Measurements from ENCODE around the gene SLC5A3. TPM values are rescaled to one million over a fixed set of nuclear protein-coding genes. Genes with fewer than 3 reads are reported as not detected.

Gene SLC5A3
- total RNA-seq, 1 experiment from 2014 or later: 15.1 TPM

DNA sequence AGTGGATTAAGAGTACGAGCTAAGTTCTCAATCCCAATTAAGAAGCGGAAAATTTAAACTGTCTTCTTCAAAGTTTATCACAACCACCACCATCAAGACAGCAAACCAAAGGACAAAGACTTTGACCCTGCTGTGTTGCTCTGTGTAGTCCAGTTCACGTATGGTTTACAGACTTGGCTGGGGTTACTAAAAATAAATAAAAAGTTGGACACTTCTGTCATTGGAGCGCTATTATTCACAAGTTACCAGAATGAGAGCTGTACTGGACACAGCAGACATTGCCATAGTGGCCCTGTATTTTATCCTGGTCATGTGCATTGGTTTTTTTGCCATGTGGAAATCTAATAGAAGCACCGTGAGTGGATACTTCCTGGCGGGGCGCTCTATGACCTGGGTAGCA is 21.6 kb downstream of the SLC5A3 start:
- H3K9me3 ChIP-seq (replicated peaks): no peaks in the 10 kb centered on the region
- no peak for DNase-seq (ENCODE audit: low read depth in 1 of 2, low spot score in 2 of 2)
- H3K4me1 ChIP-seq (replicated peaks): peaks cover 10% of the 10 kb centered on the region
- no peak overlapping the region for H3K27ac ChIP-seq
- H3K27me3 ChIP-seq (replicated peaks): no peaks in the 10 kb centered on the region
- H3K36me3 ChIP-seq: peaks cover 28% of the 10 kb centered on the region
- H3K4me3 ChIP-seq: no peak overlapping the region

- Histone ChIP-seq H3K4me3 (no peak overlapping the region), H3K36me3 (peaks cover 35% of the 10 kb centered on the region), H3K27me3 (replicated peaks) (no peaks in the 10 kb centered on the region), H3K27ac (no peak overlapping the region), H3K9me3 (replicated peaks) (no peaks in the 10 kb centered on the region), H3K4me1 (replicated peaks) (peaks cover 11% of the 10 kb centered on the region)
- DNase-seq (ENCODE audit: low read depth in 1 of 2, low spot score in 2 of 2): no peak
Observed at GRCh38 chr21:34097442-34097841, 24.1 kb downstream of the SLC5A3 start.

GRCh38 chr21:34100337-34100736 is 27.0 kb downstream of the SLC5A3 start:
- H3K27me3 ChIP-seq (replicated peaks): no peaks in the 10 kb centered on the region
- no peak overlapping the region for H3K4me3 ChIP-seq
- no peak overlapping the region for H3K27ac ChIP-seq
- no peaks in the 10 kb centered on the region for H3K9me3 ChIP-seq (replicated peaks)
- H3K4me1 ChIP-seq (replicated peaks): peaks cover 8% of the 10 kb centered on the region
- peaks cover 46% of the 10 kb centered on the region for H3K36me3 ChIP-seq
- no peak for DNase-seq (ENCODE audit: low read depth in 1 of 2, low spot score in 2 of 2)

DNA sequence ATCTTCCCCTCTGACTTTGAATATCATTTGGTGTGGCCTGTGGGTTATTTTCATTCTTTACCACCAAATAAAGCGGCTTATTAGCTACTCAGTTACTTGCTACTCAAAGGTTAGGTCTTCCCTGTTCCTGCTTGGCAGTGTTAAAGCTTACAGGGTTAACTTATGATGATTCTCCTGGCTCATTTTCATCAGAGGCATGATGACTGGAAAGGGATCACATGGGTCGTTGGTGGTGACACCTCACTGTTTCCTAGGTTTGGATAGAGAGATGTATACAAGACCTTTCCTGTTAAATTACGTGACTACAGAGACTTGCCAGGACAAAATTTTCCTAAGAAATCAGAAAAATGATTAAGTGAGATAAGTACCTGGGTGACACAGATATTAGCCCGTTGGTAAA is 27.4 kb downstream of the SLC5A3 start:
- H3K9me3 ChIP-seq (replicated peaks): no peaks in the 10 kb centered on the region
- H3K27me3 ChIP-seq (replicated peaks): no peaks in the 10 kb centered on the region
- H3K4me3 ChIP-seq: no peak overlapping the region
- peaks cover 41% of the 10 kb centered on the region for H3K36me3 ChIP-seq
- DNase-seq (ENCODE audit: low read depth in 1 of 2, low spot score in 2 of 2): no peak
- no peak overlapping the region for H3K27ac ChIP-seq
- peaks cover 8% of the 10 kb centered on the region for H3K4me1 ChIP-seq (replicated peaks)

GRCh38 chr21:34105947-34106541 is 32.7 kb downstream of the SLC5A3 start:
- Histone ChIP-seq H3K36me3 (peaks cover 20% of the 10 kb centered on the region), H3K9me3 (replicated peaks) (no peaks in the 10 kb centered on the region), H3K27me3 (replicated peaks) (no peaks in the 10 kb centered on the region), H3K27ac (no peak overlapping the region), H3K4me1 (replicated peaks) (peaks cover 8% of the 10 kb centered on the region), H3K4me3 (no peak overlapping the region)
- DNase-seq (ENCODE audit: low read depth in 1 of 2, low spot score in 2 of 2): no peak

DNA sequence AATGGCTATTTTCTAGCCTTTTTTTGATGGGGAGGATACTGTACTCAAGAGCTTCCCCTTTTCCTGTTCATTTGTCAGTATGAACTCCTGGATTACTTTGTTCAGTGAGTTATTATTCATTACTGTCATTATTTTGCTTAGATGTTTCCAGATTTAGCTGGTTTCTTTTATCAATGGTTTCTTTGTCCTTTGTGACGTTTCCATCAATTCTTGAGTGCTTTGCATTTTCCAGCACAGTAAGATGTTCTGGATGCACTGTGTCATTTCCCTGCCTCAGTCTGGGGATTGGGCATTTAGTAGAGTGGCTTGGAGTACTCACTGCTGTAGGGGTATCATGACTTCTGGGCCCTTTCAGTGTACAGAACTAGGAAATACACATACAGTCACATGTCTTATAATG is 34.2 kb downstream of the SLC5A3 start:
- Histone ChIP-seq H3K36me3 (peaks cover 15% of the 10 kb centered on the region), H3K27me3 (replicated peaks) (no peaks in the 10 kb centered on the region), H3K4me1 (replicated peaks) (no peaks in the 10 kb centered on the region), H3K9me3 (replicated peaks) (no peaks in the 10 kb centered on the region), H3K27ac (no peak overlapping the region), H3K4me3 (no peak overlapping the region)
- no peak for DNase-seq (ENCODE audit: low read depth in 1 of 2, low spot score in 2 of 2)

DNA sequence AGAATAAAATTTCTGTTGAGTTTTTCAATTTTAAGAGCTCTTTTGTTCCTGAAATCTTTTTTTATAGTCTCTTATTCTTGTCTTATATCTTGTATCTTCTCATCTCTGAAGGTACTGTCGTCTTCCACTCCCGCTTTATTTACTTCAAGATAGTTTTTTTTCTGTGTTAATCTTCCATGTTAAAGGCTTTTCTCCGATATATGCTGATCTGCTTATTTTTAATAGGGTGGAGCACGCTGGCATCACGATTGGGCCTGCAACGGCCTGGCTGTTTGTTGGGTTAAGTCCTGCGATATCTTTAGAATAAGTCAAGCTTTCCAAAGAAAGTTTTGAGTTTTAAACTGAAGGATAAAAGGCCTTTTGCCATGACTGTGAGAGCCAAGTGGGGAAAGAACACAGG is 35.7 kb downstream of the SLC5A3 start:
- Histone ChIP-seq H3K27ac (no peak overlapping the region), H3K36me3 (peaks cover under 1% of the 10 kb centered on the region)

GRCh38 chr21:34110594-34111202 is 37.3 kb downstream of the SLC5A3 start:
- Histone ChIP-seq H3K9me3 (replicated peaks) (no peaks in the 10 kb centered on the region), H3K27me3 (replicated peaks) (no peaks in the 10 kb centered on the region), H3K27ac (no peak overlapping the region), H3K4me3 (no peak overlapping the region), H3K36me3 (no peaks in the 10 kb centered on the region; the same call in 1 of the 2 replicates), H3K4me1 (replicated peaks) (no peaks in the 10 kb centered on the region)
- DNase-seq (ENCODE audit: low read depth in 1 of 2, low spot score in 2 of 2): no peak

More for the DNA sequence above, 35.7 kb downstream of the SLC5A3 start:
- no peak for DNase-seq (ENCODE audit: low read depth in 1 of 2, low spot score in 2 of 2)
- no peaks in the 10 kb centered on the region for H3K9me3 ChIP-seq (replicated peaks)
- H3K27me3 ChIP-seq (replicated peaks): no peaks in the 10 kb centered on the region
- no peaks in the 10 kb centered on the region for H3K4me1 ChIP-seq (replicated peaks)
- H3K4me3 ChIP-seq: no peak overlapping the region

GRCh38 chr21:34112316-34113033 is 39.1 kb downstream of the SLC5A3 start:
- no peaks in the 10 kb centered on the region for H3K4me1 ChIP-seq (replicated peaks)
- H3K4me3 ChIP-seq: no peak overlapping the region
- H3K36me3 ChIP-seq: no peaks in the 10 kb centered on the region; the same call in 1 of the 2 replicates
- no peak overlapping the region for H3K27ac ChIP-seq
- H3K9me3 ChIP-seq (replicated peaks): no peaks in the 10 kb centered on the region
- H3K27me3 ChIP-seq (replicated peaks): no peaks in the 10 kb centered on the region
- DNase-seq (ENCODE audit: low read depth in 1 of 2, low spot score in 2 of 2): no peak

- no peaks in the 10 kb centered on the region; the same call in 1 of the 2 replicates for H3K36me3 ChIP-seq
- H3K27me3 ChIP-seq (replicated peaks): no peaks in the 10 kb centered on the region
- H3K9me3 ChIP-seq (replicated peaks): no peaks in the 10 kb centered on the region
- DNase-seq (ENCODE audit: low read depth in 1 of 2, low spot score in 2 of 2): no peak
- no peak overlapping the region for H3K4me3 ChIP-seq
- H3K27ac ChIP-seq: no peak overlapping the region
- H3K4me1 ChIP-seq (replicated peaks): no peaks in the 10 kb centered on the region
Observed at GRCh38 chr21:34113842-34114241, 40.5 kb downstream of the SLC5A3 start.

GRCh38 chr21:34115160-34115559 is 41.8 kb downstream of the SLC5A3 start:
- no peak for DNase-seq (ENCODE audit: low read depth in 1 of 2, low spot score in 2 of 2)
- no peaks in the 10 kb centered on the region for H3K9me3 ChIP-seq (replicated peaks)

DNA sequence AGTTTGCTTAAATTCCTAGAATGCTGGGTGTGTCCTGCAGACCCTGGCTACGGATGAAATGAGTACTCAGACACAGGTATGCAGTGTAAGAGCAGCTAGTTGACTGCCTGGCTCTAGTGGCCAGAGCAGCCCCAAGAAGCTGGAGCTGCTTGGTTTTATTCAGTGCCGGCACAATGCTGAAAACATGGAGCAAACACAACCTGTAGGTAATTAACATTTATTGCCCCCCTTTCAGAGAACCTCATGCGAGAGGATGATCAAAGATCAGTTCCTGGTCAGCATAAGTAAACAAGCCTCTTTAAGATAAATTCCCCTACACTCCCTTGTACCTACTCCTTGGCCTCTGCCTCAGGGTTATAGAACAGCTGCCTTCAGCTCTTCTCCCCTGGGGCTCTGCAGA is 43.2 kb downstream of the SLC5A3 start:
- DNase-seq (ENCODE audit: low read depth in 1 of 2, low spot score in 2 of 2): no peak
- H3K27ac ChIP-seq: no peak overlapping the region
- H3K4me1 ChIP-seq (replicated peaks): no peaks in the 10 kb centered on the region
- no peaks in the 10 kb centered on the region for H3K9me3 ChIP-seq (replicated peaks)
- H3K27me3 ChIP-seq (replicated peaks): no peaks in the 10 kb centered on the region
- no peak overlapping the region for H3K4me3 ChIP-seq
- H3K36me3 ChIP-seq: 0 out of 2 replicates have a peak, but pooled peaks cover 2% of the 10 kb centered on the region

More at GRCh38 chr21:34115160-34115559, 41.8 kb downstream of the SLC5A3 start:
- Histone ChIP-seq H3K27ac (no peak overlapping the region), H3K36me3 (no peaks in the 10 kb centered on the region; the same call in 1 of the 2 replicates), H3K4me1 (replicated peaks) (no peaks in the 10 kb centered on the region), H3K4me3 (no peak overlapping the region), H3K27me3 (replicated peaks) (no peaks in the 10 kb centered on the region)

GRCh38 chr21:34120867-34121266 is 47.5 kb downstream of the SLC5A3 start:
- Histone ChIP-seq H3K4me1 (replicated peaks) (no peaks in the 10 kb centered on the region; the same call in 1 of the 2 replicates), H3K36me3 (peaks cover 9% of the 10 kb centered on the region; the same call in 1 of the 2 replicates), H3K9me3 (replicated peaks) (no peaks in the 10 kb centered on the region), H3K27ac (no peak overlapping the region), H3K4me3 (no peak overlapping the region), H3K27me3 (replicated peaks) (no peaks in the 10 kb centered on the region)
- DNase-seq (ENCODE audit: low read depth in 1 of 2, low spot score in 2 of 2): no peak

DNA sequence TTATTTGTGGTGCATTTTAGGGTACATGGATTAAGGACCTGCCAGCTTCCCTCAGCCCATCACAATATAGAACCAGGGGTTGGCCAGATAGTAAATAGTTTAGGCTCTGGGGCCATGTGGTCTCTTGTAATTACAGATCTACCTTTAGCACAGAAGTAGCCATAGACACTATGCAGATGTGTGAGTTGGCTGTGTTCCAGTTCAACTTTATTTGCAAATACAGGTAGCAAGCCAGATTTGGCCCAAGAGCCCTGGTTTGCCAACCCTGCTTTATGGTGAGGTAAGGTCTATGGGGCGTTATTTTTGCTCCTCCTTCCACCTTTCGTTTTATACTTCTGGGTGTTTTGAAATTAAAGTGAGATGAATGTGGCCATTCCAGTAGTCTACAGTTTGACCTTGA is 48.7 kb downstream of the SLC5A3 start:
- Histone ChIP-seq H3K9me3 (replicated peaks) (no peaks in the 10 kb centered on the region), H3K4me1 (replicated peaks) (no peaks in the 10 kb centered on the region; the same call in 1 of the 2 replicates), H3K4me3 (no peak overlapping the region), H3K36me3 (peaks cover 21% of the 10 kb centered on the region; the same call in 1 of the 2 replicates), H3K27ac (no peak overlapping the region), H3K27me3 (replicated peaks) (no peaks in the 10 kb centered on the region)
- DNase-seq (ENCODE audit: low read depth in 1 of 2, low spot score in 2 of 2): no peak

Data from SJSA1 (cell line).